GM12892 (cell line): ENCODE results near the gene MRPL58.

Experiments used
- POLR2A ChIP-seq: IDR thresholded peaks from 2 replicates; pipeline ENCODE4 v1.6.1; 2011; ENCODE audit warnings: low read depth, low read length, control low read depth
- POLR2AphosphoS5 ChIP-seq: IDR thresholded peaks from 2 replicates; pipeline ENCODE4 v1.6.1; 2011; ENCODE audit warnings: low read depth, low read length, control low read depth

GRCh38 chr17:75031972-75032719, 19.7 kb downstream of the MRPL58 start:
- TF ChIP-seq POLR2A (no peak), POLR2AphosphoS5 (no peak)
